H1 (cell line): ENCODE measurements around the gene MAPRE3. TPM values are rescaled to one million over a fixed set of nuclear protein-coding genes. Genes with fewer than 3 reads are reported as not detected.

Source experiments
- ASH2L ChIP-seq: fragments of 200-600, 300-600 bp; sonication (generic); IDR thresholded peaks from one replicate; pipeline ENCODE4 v1.7.1; 2017; ENCODE audit warnings: low read length
- BCL11A ChIP-seq, 2 experiments: IDR thresholded peaks; one replicate each; pipeline ENCODE4 v1.6.1; 2011; ENCODE audit warnings: low read depth in 2 of 2, low read length in 2 of 2, mild to moderate bottlenecking in 2 of 2
- CBX5 ChIP-seq: fragments of 300-800, 300-1000 bp; sonication (generic); IDR thresholded peaks from 2 replicates; pipeline ENCODE4 v1.7.1; 2016; ENCODE audit warnings: antibody characterized with exemption, low read length, low read depth
- CTBP2 ChIP-seq: IDR thresholded peaks from 2 replicates; pipeline ENCODE4 v1.7.0; 2011; ENCODE audit warnings: borderline replicate concordance, mild to moderate bottlenecking, moderate library complexity, mixed read lengths, low read length; ENCODE audit not compliant: insufficient read depth, insufficient read length
- E2F6 ChIP-seq: IDR thresholded peaks from 2 replicates; pipeline ENCODE4 v1.6.1; 2012; ENCODE audit warnings: inconsistent platforms
- EZH2 ChIP-seq: fragments of 200-600 bp; sonication (generic); IDR thresholded peaks from 2 replicates; pipeline ENCODE4 v1.7.1; 2012; ENCODE audit warnings: low read depth, mild to moderate bottlenecking, moderate library complexity, low read length, inconsistent platforms; ENCODE audit not compliant: severe bottlenecking
- GTF2F1 ChIP-seq: IDR thresholded peaks from 2 replicates; pipeline ENCODE4 v1.6.1; 2012; ENCODE audit warnings: low read depth, low read length, improper control_type of control experiment, borderline replicate concordance
- HDAC6 ChIP-seq: IDR thresholded peaks from one replicate; pipeline ENCODE4 v1.7.1; 2012; ENCODE audit warnings: low read depth, mild to moderate bottlenecking, inconsistent platforms, low read length, moderate library complexity
- JUN ChIP-seq: IDR thresholded peaks from 2 replicates; pipeline ENCODE4 v1.6.1; 2011; ENCODE audit warnings: low read depth, mild to moderate bottlenecking, improper control_type of control experiment, low read length
- MAX ChIP-seq: IDR thresholded peaks from 2 replicates; pipeline ENCODE4 v1.6.1; 2012; ENCODE audit warnings: inconsistent platforms
- POLR2A ChIP-seq, 2 experiments: IDR thresholded peaks; 1 replicate in 1 of 2; 2 replicates in 1 of 2; pipeline ENCODE4 v1.6.1; 2011; ENCODE audit warnings: low read depth in 2 of 2, low read length in 2 of 2, mild to moderate bottlenecking in 2 of 2; ENCODE audit errors: control extremely low read depth in 1 of 2
- RAD21 ChIP-seq, 2 experiments: IDR thresholded peaks in 1 of 2; conservative IDR thresholded peaks in 1 of 2; 2 replicates each; pipeline ENCODE4 v1.6.1; 2011; ENCODE audit warnings: low read depth in 2 of 2, low read length in 2 of 2, improper control_type of control experiment in 1 of 2, inconsistent platforms in 1 of 2, mild to moderate bottlenecking in 1 of 2, moderate library complexity in 1 of 2
- RXRA ChIP-seq: IDR thresholded peaks from 2 replicates; pipeline ENCODE4 v1.6.1; 2011; ENCODE audit warnings: low read depth, mild to moderate bottlenecking, low read length, moderate library complexity; ENCODE audit not compliant: insufficient read depth
- SAP30 ChIP-seq: fragments of 300-600 bp; sonication (generic); IDR thresholded peaks from 2 replicates; pipeline ENCODE4 v1.7.1; 2012; ENCODE audit warnings: low read length, moderate library complexity, mild to moderate bottlenecking, inconsistent platforms; ENCODE audit not compliant: insufficient read depth, insufficient replicate concordance
- SP1 ChIP-seq: IDR thresholded peaks from 2 replicates; pipeline ENCODE4 v1.6.1; 2011; ENCODE audit warnings: low read depth, low read length
- SP2 ChIP-seq: IDR thresholded peaks from 2 replicates; pipeline ENCODE4 v1.6.1; 2012; ENCODE audit warnings: mild to moderate bottlenecking, low read length, inconsistent platforms
- TAF1 ChIP-seq: IDR thresholded peaks from 2 replicates; pipeline ENCODE4 v1.6.1; 2011; ENCODE audit warnings: mild to moderate bottlenecking, low read depth, low read length
- TAF7 ChIP-seq: optimal IDR thresholded peaks from 2 replicates; pipeline ENCODE3; 2011; ENCODE audit warnings: low read depth, mild to moderate bottlenecking, inconsistent platforms, low read length, moderate library complexity, borderline replicate concordance
- TEAD4 ChIP-seq: IDR thresholded peaks from 2 replicates; pipeline ENCODE4 v1.6.1; 2012; ENCODE audit warnings: low read depth, low read length, inconsistent platforms, mixed read lengths
- ZNF274 ChIP-seq: IDR thresholded peaks from 2 replicates; pipeline ENCODE4 v1.7.0; 2012; ENCODE audit warnings: low read length, borderline replicate concordance; ENCODE audit errors: extremely low read depth
- polyA plus RNA-seq, 7 experiments: library from polyadenylated mRNA; depleted of rRNA in 3 of 7; stranded (reverse) in 5 of 7; unstranded in 2 of 7; fragments of >200 nt in 5 of 7; fragments of 200-250 nt in 2 of 7; gene quantifications; 1 replicate in 5 of 7; 2 replicates in 1 of 7; 4 replicates in 1 of 7; pipeline versions ENCODE4 v1.2.1 to v1.2.3, GENCODE V29; 2011 to 2013; ENCODE audit warnings: missing spikeins in 2 of 7, mixed read lengths in 2 of 7
- total RNA-seq: library from RNA; stranded (reverse); fragmentation: NEBNext Ultra II Directional; extraction: Animal tissue kit (Norgen Biotek cat#: 25700); gene quantifications from 2 replicates; pipeline ENCODE4 v1.2.1, GENCODE V29; 2021

Gene MAPRE3
- total and polyA plus RNA-seq, 2 of the 8 experiments (the other 6 are each of a cell fraction or from before 2014, with no cell fraction given), result 4.9 to 6.6 TPM

DNA sequence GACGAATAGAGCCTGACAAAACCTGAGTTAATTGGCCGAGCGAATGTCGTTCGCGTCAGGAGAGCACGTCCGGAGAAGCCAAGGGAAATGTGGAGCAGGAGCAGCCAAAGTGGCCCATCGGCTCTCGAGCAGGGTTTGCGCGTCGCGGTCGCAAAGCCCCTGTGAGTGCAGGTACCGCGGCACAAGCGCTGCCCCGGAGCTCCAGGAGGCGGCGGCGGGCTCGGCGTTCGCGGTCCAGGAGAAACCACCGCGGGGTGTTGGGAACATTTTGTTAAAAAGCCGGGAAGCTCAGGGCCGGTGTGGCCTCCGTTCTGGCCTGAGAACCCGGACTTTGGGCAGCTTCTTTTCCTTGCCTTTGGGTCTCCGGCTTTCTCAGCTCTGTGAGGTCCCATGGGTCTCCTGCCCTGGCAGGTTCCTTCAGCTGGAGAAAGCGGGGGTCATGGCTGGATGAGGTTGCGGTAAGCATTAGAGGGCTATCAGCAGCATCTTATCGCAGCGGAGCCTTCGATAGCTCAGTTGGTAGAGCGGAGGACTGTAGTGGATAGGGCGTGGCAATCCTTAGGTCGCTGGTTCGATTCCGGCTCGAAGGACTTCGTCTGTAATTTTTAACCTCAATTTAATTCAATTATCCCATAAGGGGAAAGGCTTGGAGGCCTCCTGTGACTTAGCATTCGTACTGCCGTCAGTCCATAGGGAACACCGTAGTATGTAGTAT lies 80.0 kb downstream of the MAPRE3 start (continued):
- TF ChIP-seq HDAC6, result peak; percentile 28
- no peak for TF ChIP-seq CTBP2
- TF ChIP-seq ASH2L, result peak; percentile 94
- no peak for TF ChIP-seq SP2
- 0 out of 2 replicates have a peak, but pooled peaks have one; percentile 38 for TF ChIP-seq SP1
- TF ChIP-seq ZNF274, result no peak
- no peak for TF ChIP-seq SAP30
- no peak for TF ChIP-seq BCL11A (IDR thresholded peaks at IDR 0.05; ENCODE audit: low read depth in 2 of 2, low read length in 2 of 2)
- no peak for TF ChIP-seq JUN
- no peak for TF ChIP-seq TAF7
- TF ChIP-seq CBX5, result no peak
- peak; percentile 64; the same call in 1 of the 2 replicates for TF ChIP-seq MAX
- no peak for TF ChIP-seq EZH2
- 0 out of 2 replicates have a peak, but pooled peaks have one; percentile 53 for TF ChIP-seq E2F6
- TF ChIP-seq TEAD4, result peak; percentile 80
- no peak for TF ChIP-seq RXRA
- no peak for TF ChIP-seq GTF2F1
- no peak; a peak in 1 of 4 replicates for TF ChIP-seq RAD21 (IDR thresholded peaks at IDR 0.05 in 1 of 2, conservative IDR thresholded peaks at IDR 0.05 in 1 of 2; ENCODE audit: low read depth in 2 of 2, low read length in 2 of 2)
- TF ChIP-seq TAF1, result 0 out of 2 replicates have a peak, but pooled peaks have one; percentile 27
- TF ChIP-seq POLR2A (IDR thresholded peaks at IDR 0.05; ENCODE audit: control extremely low read depth in 1 of 2, low read depth in 2 of 2, low read length in 2 of 2), result peak in 1 of 2 experiments; percentile 73; a peak in 2 of 3 replicates
- TF ChIP-seq, all 59 proteins: peak for 20
